Astrocyte (in vitro differentiated cells and primary cell): Measurements from ENCODE around the gene AGPAT1. TPM values are rescaled to one million over a fixed set of nuclear protein-coding genes. Genes with fewer than 3 reads are reported as not detected.

ENCODE experiments used
- DNase-seq: peaks from one replicate; pipeline ENCODE4 v3.0.0-alpha.2; 2010; ENCODE audit warnings: low read depth
- FAIRE-seq: peaks from 2 replicates; lab custom pipeline; 2011; peaks lifted over from hg19 to GRCh38; lab: Jason Lieb, UNC
- H2AFZ ChIP-seq: 2 replicates; pipeline ENCODE4 v1.6.0; 2012; ENCODE audit warnings: low read depth, low read length, inconsistent platforms
- H3K27ac ChIP-seq: 2 replicates; pipeline ENCODE4 v1.5.1; 2011; ENCODE audit warnings: low read depth, low read length, inconsistent platforms
- H3K27me3 ChIP-seq: 2 replicates; pipeline ENCODE4 v1.6.0; 2011; ENCODE audit warnings: low read length, inconsistent platforms; ENCODE audit not compliant: insufficient read depth
- H3K36me3 ChIP-seq: 2 replicates; pipeline ENCODE4 v1.5.1; 2011; ENCODE audit warnings: low read length, inconsistent platforms; ENCODE audit not compliant: insufficient read depth
- H3K4me1 ChIP-seq: 2 replicates; pipeline ENCODE4 v1.5.1; 2011; ENCODE audit warnings: low read length, inconsistent platforms; ENCODE audit not compliant: insufficient read depth
- H3K4me2 ChIP-seq: 2 replicates; pipeline ENCODE4 v1.6.0; 2012; ENCODE audit warnings: low read length, inconsistent platforms
- H3K4me3 ChIP-seq: 2 replicates; pipeline ENCODE4 v1.5.1; 2011; ENCODE audit warnings: low read depth, mild to moderate bottlenecking, low read length, inconsistent platforms; ENCODE audit not compliant: insufficient read depth
- H3K79me2 ChIP-seq: 2 replicates; pipeline ENCODE4 v1.6.0; 2012; ENCODE audit warnings: mild to moderate bottlenecking, low read length, inconsistent platforms; ENCODE audit not compliant: insufficient read depth
- H3K9ac ChIP-seq: 2 replicates; pipeline ENCODE4 v1.6.0; 2012; ENCODE audit warnings: mild to moderate bottlenecking, low read length, inconsistent platforms
- H3K9me3 ChIP-seq: 2 replicates; pipeline ENCODE4 v1.5.1; 2012; ENCODE audit warnings: low read depth, mild to moderate bottlenecking, low read length, inconsistent platforms; ENCODE audit not compliant: insufficient read depth
- H4K20me1 ChIP-seq: 2 replicates; pipeline ENCODE4 v1.6.0; 2012; ENCODE audit warnings: low read length, inconsistent platforms; ENCODE audit not compliant: insufficient read depth
- H3K27ac Mint-ChIP-seq: one replicate; pipeline ENCODE4 v1.8.0; 2021; ENCODE audit warnings: mild to moderate bottlenecking, mixed read lengths; ENCODE audit not compliant: unreplicated experiment
- H3K27me3 Mint-ChIP-seq: one replicate; pipeline ENCODE4 v1.8.0; 2021; ENCODE audit warnings: low read depth, mixed read lengths; ENCODE audit not compliant: unreplicated experiment
- H3K36me3 Mint-ChIP-seq: one replicate; pipeline ENCODE4 v1.8.0; 2021; ENCODE audit warnings: low read depth, mixed read lengths; ENCODE audit not compliant: unreplicated experiment
- H3K4me1 Mint-ChIP-seq: one replicate; pipeline ENCODE4 v1.8.0; 2021; ENCODE audit warnings: low read depth, mixed read lengths; ENCODE audit not compliant: unreplicated experiment
- H3K4me3 Mint-ChIP-seq: one replicate; pipeline ENCODE4 v1.8.0; 2021; ENCODE audit warnings: mild to moderate bottlenecking, moderate library complexity, mixed read lengths; ENCODE audit not compliant: unreplicated experiment
- H3K9me3 Mint-ChIP-seq: one replicate; pipeline ENCODE4 v1.8.0; 2021; ENCODE audit warnings: mild to moderate bottlenecking, mixed read lengths; ENCODE audit not compliant: unreplicated experiment
- EZH2 ChIP-seq: IDR thresholded peaks from 2 replicates; pipeline ENCODE4 v1.6.1; 2012; ENCODE audit warnings: mild to moderate bottlenecking, low read length, inconsistent platforms; ENCODE audit not compliant: insufficient read depth
- total RNA-seq: library from RNA; stranded (reverse); gene quantifications from 2 replicates; pipeline ENCODE4 v1.2.1, GENCODE V29; 2021
- TF ChIP-seq, protein P1 (sequence below): IDR thresholded peaks from 2 replicates; pipeline ENCODE4 v1.5.1; 2011; ENCODE audit warnings: low read depth, mild to moderate bottlenecking, inconsistent platforms, low read length, moderate library complexity; ENCODE audit not compliant: insufficient read depth

AGPAT1 gene
- total RNA-seq, 1 donor from 2014 or later = 94.8 TPM

DNA sequence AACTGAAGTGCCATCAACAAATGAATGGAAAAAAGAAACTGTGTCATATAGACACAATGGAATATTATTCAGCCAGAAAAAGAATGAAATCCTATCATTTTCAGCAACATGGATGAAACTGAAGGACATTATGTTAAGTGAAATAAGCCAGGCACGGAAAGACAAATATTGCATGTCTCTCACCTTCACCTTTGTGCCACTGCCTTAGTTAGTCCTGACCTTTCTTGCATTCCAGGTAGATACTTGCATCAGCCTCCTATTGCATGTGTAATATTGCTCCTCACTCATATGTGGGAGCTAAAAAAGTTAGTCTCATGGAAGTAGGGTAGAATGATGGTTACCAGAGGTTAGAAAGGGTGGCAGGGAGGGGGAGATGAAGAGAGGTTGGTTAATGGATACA is 33.1 kb upstream of the AGPAT1 start:
- Histone ChIP-seq H3K27ac (no peak overlapping the region), H3K4me2 (no peak overlapping the region), H3K79me2 (no peaks in the 10 kb centered on the region), H3K4me1 (no peaks in the 10 kb centered on the region), H2AFZ (no peak overlapping the region), H3K27me3 (no peaks in the 10 kb centered on the region), H3K9me3 (no peaks in the 10 kb centered on the region), H3K4me3 (no peak overlapping the region), H4K20me1 (no peaks in the 10 kb centered on the region), H3K9ac (no peak overlapping the region), H3K36me3 (no peaks in the 10 kb centered on the region)
- no peak overlapping the region for H3K27ac Mint-ChIP-seq
- DNase-seq (no peak), FAIRE-seq (no peak)
- H3K4me3 Mint-ChIP-seq = no peak overlapping the region
- peaks cover 22% of the 10 kb centered on the region for H3K27me3 Mint-ChIP-seq
- TF ChIP-seq, protein P1, sequence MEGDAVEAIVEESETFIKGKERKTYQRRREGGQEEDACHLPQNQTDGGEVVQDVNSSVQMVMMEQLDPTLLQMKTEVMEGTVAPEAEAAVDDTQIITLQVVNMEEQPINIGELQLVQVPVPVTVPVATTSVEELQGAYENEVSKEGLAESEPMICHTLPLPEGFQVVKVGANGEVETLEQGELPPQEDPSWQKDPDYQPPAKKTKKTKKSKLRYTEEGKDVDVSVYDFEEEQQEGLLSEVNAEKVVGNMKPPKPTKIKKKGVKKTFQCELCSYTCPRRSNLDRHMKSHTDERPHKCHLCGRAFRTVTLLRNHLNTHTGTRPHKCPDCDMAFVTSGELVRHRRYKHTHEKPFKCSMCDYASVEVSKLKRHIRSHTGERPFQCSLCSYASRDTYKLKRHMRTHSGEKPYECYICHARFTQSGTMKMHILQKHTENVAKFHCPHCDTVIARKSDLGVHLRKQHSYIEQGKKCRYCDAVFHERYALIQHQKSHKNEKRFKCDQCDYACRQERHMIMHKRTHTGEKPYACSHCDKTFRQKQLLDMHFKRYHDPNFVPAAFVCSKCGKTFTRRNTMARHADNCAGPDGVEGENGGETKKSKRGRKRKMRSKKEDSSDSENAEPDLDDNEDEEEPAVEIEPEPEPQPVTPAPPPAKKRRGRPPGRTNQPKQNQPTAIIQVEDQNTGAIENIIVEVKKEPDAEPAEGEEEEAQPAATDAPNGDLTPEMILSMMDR = no peak
- no peak for TF ChIP-seq EZH2
- H3K4me1 Mint-ChIP-seq = no peaks in the 10 kb centered on the region
- peaks cover 2% of the 10 kb centered on the region for H3K9me3 Mint-ChIP-seq
- H3K36me3 Mint-ChIP-seq = peaks cover 3% of the 10 kb centered on the region

DNA sequence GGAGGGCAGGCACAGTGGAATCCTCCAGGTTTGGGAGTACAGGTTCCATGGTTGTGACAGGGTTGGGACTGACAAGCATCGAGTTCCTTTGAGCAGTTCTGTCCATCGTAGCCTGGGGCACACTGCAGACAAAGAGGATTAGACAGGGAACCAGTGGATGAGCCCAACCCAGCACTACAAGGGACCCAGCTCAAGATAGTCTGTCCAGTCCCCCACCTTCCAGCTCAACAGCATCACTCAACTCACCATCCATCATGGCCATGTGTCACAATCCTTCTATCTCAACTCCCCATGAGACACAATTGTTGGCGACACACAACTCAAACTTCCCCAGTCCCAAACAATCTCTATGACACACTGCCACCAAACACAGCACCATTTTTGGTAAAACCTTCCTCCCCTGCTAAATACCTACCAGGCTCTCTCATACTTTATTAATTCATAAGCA is 28.4 kb upstream of the AGPAT1 start:
- H3K4me1 Mint-ChIP-seq = no peaks in the 10 kb centered on the region

More for the DNA sequence above, 28.4 kb upstream of the AGPAT1 start:
- Mint-ChIP-seq H3K4me3 (no peak overlapping the region), H3K27me3 (peaks cover 28% of the 10 kb centered on the region), H3K36me3 (peaks cover 3% of the 10 kb centered on the region), H3K9me3 (peaks cover 2% of the 10 kb centered on the region), H3K27ac (no peak overlapping the region)
- H3K79me2 ChIP-seq = no peaks in the 10 kb centered on the region
- H3K9ac ChIP-seq = no peak overlapping the region
- H3K27me3 ChIP-seq = no peaks in the 10 kb centered on the region
- H3K4me1 ChIP-seq = no peaks in the 10 kb centered on the region
- H3K4me3 ChIP-seq = no peak overlapping the region
- no peak for DNase-seq
- no peak overlapping the region for H3K4me2 ChIP-seq
- H3K36me3 ChIP-seq = no peaks in the 10 kb centered on the region
- no peaks in the 10 kb centered on the region for H4K20me1 ChIP-seq
- H3K9me3 ChIP-seq = no peaks in the 10 kb centered on the region
- no peak overlapping the region for H2AFZ ChIP-seq
- TF ChIP-seq EZH2 = no peak
- TF ChIP-seq, protein P1 = no peak
- FAIRE-seq = no peak
- no peak overlapping the region for H3K27ac ChIP-seq
